H9 (cell line): ENCODE data around the gene NCEH1. TPM values are rescaled to one million over a fixed set of nuclear protein-coding genes. Genes with fewer than 3 reads are reported as not detected.

Experiments
- DNase-seq: peaks from one replicate; pipeline ENCODE4 v3.0.0-alpha.2; 2017
- H2AFZ ChIP-seq: one replicate; pipeline ENCODE4 v1.6.1; 2013; ENCODE audit warnings: mild to moderate bottlenecking, low read length, control low read depth, moderate library complexity
- H2AK5ac ChIP-seq: 2 replicates; pipeline ENCODE4 v1.6.1; 2013; ENCODE audit warnings: low read length, control low read depth, mixed read lengths; ENCODE audit not compliant: insufficient read length
- H2BK120ac ChIP-seq: one replicate; pipeline ENCODE4 v1.6.1; 2013; ENCODE audit warnings: low read depth, mild to moderate bottlenecking, low read length, control low read depth, inconsistent platforms; ENCODE audit not compliant: poor library complexity, severe bottlenecking
- H2BK12ac ChIP-seq: 2 replicates; pipeline ENCODE4 v1.6.1; 2013; ENCODE audit warnings: low read length, control low read depth, mixed read lengths, low read depth; ENCODE audit not compliant: insufficient read length
- H2BK15ac ChIP-seq: 2 replicates; pipeline ENCODE4 v1.6.1; 2013; ENCODE audit warnings: low read depth, low read length, control low read depth
- H2BK20ac ChIP-seq: one replicate; pipeline ENCODE4 v1.6.1; 2013; ENCODE audit warnings: low read depth, mild to moderate bottlenecking, low read length, control low read depth, inconsistent platforms; ENCODE audit not compliant: poor library complexity, severe bottlenecking
- H2BK5ac ChIP-seq: 2 replicates; pipeline ENCODE4 v1.6.1; 2013; ENCODE audit warnings: low read length, control low read depth, mixed read lengths; ENCODE audit not compliant: insufficient read length
- H3K14ac ChIP-seq: 2 replicates; pipeline ENCODE4 v1.6.1; 2013; ENCODE audit warnings: low read length, control low read depth; ENCODE audit not compliant: insufficient read depth
- H3K18ac ChIP-seq: 2 replicates; pipeline ENCODE4 v1.6.1; 2013; ENCODE audit warnings: low read depth, mild to moderate bottlenecking, mixed read lengths, low read length, control low read depth; ENCODE audit not compliant: insufficient read length
- H3K23ac ChIP-seq: 2 replicates; pipeline ENCODE4 v1.6.1; 2013; ENCODE audit warnings: low read length, control low read depth, mixed read lengths, low read depth; ENCODE audit not compliant: insufficient read length
- H3K23me2 ChIP-seq: 2 replicates; pipeline ENCODE4 v1.6.1; 2013; ENCODE audit warnings: low read depth, mild to moderate bottlenecking, mixed read lengths, low read length, control low read depth; ENCODE audit not compliant: insufficient read length, poor library complexity, severe bottlenecking
- H3K27ac ChIP-seq: 2 replicates; pipeline ENCODE4 v1.5.1; 2013; ENCODE audit warnings: low read length, control low read depth, mixed read lengths, low read depth; ENCODE audit not compliant: insufficient read length
- H3K27me3 ChIP-seq: 2 replicates; pipeline ENCODE4 v1.6.1; 2013; ENCODE audit warnings: low read length, control low read depth, inconsistent platforms; ENCODE audit not compliant: insufficient read depth
- H3K4ac ChIP-seq: 2 replicates; pipeline ENCODE4 v1.6.1; 2013; ENCODE audit warnings: low read depth, mild to moderate bottlenecking, control low read depth, inconsistent platforms, low read length, moderate library complexity
- H3K4me1 ChIP-seq: 2 replicates; pipeline ENCODE4 v1.6.1; 2013; ENCODE audit warnings: low read length, control low read depth, inconsistent platforms; ENCODE audit not compliant: insufficient read depth
- H3K4me2 ChIP-seq: 2 replicates; pipeline ENCODE4 v1.6.1; 2013; ENCODE audit warnings: low read length, control low read depth, mixed read lengths; ENCODE audit not compliant: insufficient read length, insufficient read depth
- H3K56ac ChIP-seq: 2 replicates; pipeline ENCODE4 v1.6.1; 2013; ENCODE audit warnings: low read depth, mild to moderate bottlenecking, mixed read lengths, low read length, control low read depth; ENCODE audit not compliant: insufficient read length
- H3K79me1 ChIP-seq: 2 replicates; pipeline ENCODE4 v1.6.1; 2013; ENCODE audit warnings: low read depth, mild to moderate bottlenecking, moderate library complexity, low read length, control low read depth, inconsistent platforms; ENCODE audit not compliant: insufficient read depth, poor library complexity, severe bottlenecking
- H3K79me2 ChIP-seq: 2 replicates; pipeline ENCODE4 v1.6.1; 2013; ENCODE audit warnings: low read length, control low read depth, inconsistent platforms; ENCODE audit not compliant: insufficient read depth
- H3K9ac ChIP-seq: 2 replicates; pipeline ENCODE4 v1.6.1; 2013; ENCODE audit warnings: low read length, control low read depth, mixed read lengths; ENCODE audit not compliant: insufficient read length; ENCODE audit errors: extremely low read depth
- H3K9me3 ChIP-seq: one replicate; pipeline ENCODE4 v1.6.1; 2013; ENCODE audit warnings: low read depth, low read length, inconsistent platforms; ENCODE audit not compliant: control insufficient read depth
- H3T11ph ChIP-seq: one replicate; pipeline ENCODE4 v1.6.1; 2013; ENCODE audit warnings: mild to moderate bottlenecking, low read length, control low read depth, inconsistent platforms
- H4K20me1 ChIP-seq: one replicate; pipeline ENCODE4 v1.6.1; 2013; ENCODE audit not compliant: control insufficient read depth, insufficient read length, insufficient read depth
- H4K5ac ChIP-seq: 2 replicates; pipeline ENCODE4 v1.6.1; 2013; ENCODE audit warnings: low read depth, mild to moderate bottlenecking, mixed read lengths, low read length, control low read depth; ENCODE audit not compliant: insufficient read length
- H4K8ac ChIP-seq: replicated peaks from 2 replicates; pipeline ENCODE4 v1.6.1; 2013; ENCODE audit warnings: low read length, control low read depth, mixed read lengths, low read depth; ENCODE audit not compliant: insufficient read length
- H4K91ac ChIP-seq: 2 replicates; pipeline ENCODE4 v1.6.1; 2013; ENCODE audit warnings: low read depth, mild to moderate bottlenecking, moderate library complexity, mixed read lengths, low read length, control low read depth; ENCODE audit not compliant: insufficient read length
- H3K27ac Mint-ChIP-seq, 3 experiments: 2 replicates in 2 of 3; 3 replicates in 1 of 3; pipeline ENCODE4 v1.8.0; 2020 to 2021; ENCODE audit warnings: mixed read lengths in 3 of 3, mild to moderate bottlenecking in 1 of 3, moderate library complexity in 1 of 3
- H3K27me3 Mint-ChIP-seq: 2 replicates; pipeline ENCODE4 v1.8.0; 2021; ENCODE audit warnings: low read depth, mild to moderate bottlenecking, moderate library complexity, mixed read lengths
- H3K36me3 Mint-ChIP-seq, 3 experiments: 2 replicates in 2 of 3; 3 replicates in 1 of 3; pipeline ENCODE4 v1.8.0; 2020 to 2021; ENCODE audit warnings: low read depth in 3 of 3, mixed read lengths in 3 of 3; ENCODE audit not compliant: insufficient read depth in 1 of 3
- H3K4me1 Mint-ChIP-seq, 2 experiments: 2 replicates each; pipeline ENCODE4 v1.8.0; 2020; ENCODE audit warnings: mixed read lengths in 2 of 2
- H3K4me3 Mint-ChIP-seq, 2 experiments: 2 replicates in 1 of 2; 3 replicates in 1 of 2; pipeline ENCODE4 v1.8.0; 2020 to 2021; ENCODE audit warnings: mild to moderate bottlenecking in 2 of 2, mixed read lengths in 2 of 2, moderate library complexity in 1 of 2
- H3K9me3 Mint-ChIP-seq, 2 experiments: 2 replicates in 1 of 2; 3 replicates in 1 of 2; pipeline ENCODE4 v1.8.0; 2020; ENCODE audit warnings: mild to moderate bottlenecking in 2 of 2, mixed read lengths in 2 of 2, moderate library complexity in 1 of 2
- CTCF ChIP-seq: fragments of 200-600 bp; sonication (generic); conservative IDR thresholded peaks from 3 replicates; pipeline ENCODE4 v1.8.0; 2021; ENCODE audit warnings: antibody characterized with exemption, mild to moderate bottlenecking
- WGBS: extraction: QIAGEN DNeasy Blood & Tissue Kit; methylation state at CpG from one replicate; pipeline ENCODE4 v1.1.7; 2013; ENCODE audit warnings: missing lambda C conversion rate, low lambda C conversion rate, mixed read lengths; ENCODE audit not compliant: insufficient read length; ENCODE audit errors: extremely low coverage; 5-methylcytosine and 5-hydroxymethylcytosine counted together
- total RNA-seq: library from RNA; stranded (reverse); gene quantifications from 2 replicates; pipeline ENCODE4 v1.2.1, GENCODE V29; 2021

Gene NCEH1
- total RNA-seq, 1 experiment from 2014 or later: 2.3 TPM

GRCh38 chr3:172717493-172718088 lies 6.7 kb upstream of the NCEH1 start:
- no peak for DNase-seq
- Histone ChIP-seq H3K27ac (no peak overlapping the region), H3K23me2 (no peaks in the 10 kb centered on the region), H4K8ac (no peak overlapping the region), H3K27me3 (no peaks in the 10 kb centered on the region), H3K56ac (no peak overlapping the region), H2BK5ac (no peak overlapping the region), H2BK120ac (no peak overlapping the region), H3K9me3 (no peaks in the 10 kb centered on the region), H2BK12ac (no peak overlapping the region), H3K4me2 (no peak overlapping the region), H4K20me1 (no peaks in the 10 kb centered on the region), H3K4ac (no peak overlapping the region), H4K91ac (no peak overlapping the region), H3K14ac (no peak overlapping the region), H3T11ph (no peak overlapping the region), H3K23ac (no peak overlapping the region), H2BK15ac (no peak overlapping the region), H3K9ac (no peak overlapping the region), H4K5ac (no peak overlapping the region), H3K18ac (no peak overlapping the region), H2AFZ (no peak overlapping the region), H3K4me1 (no peaks in the 10 kb centered on the region), H3K79me1 (no peaks in the 10 kb centered on the region), H2BK20ac (no peak overlapping the region), H3K79me2 (no peaks in the 10 kb centered on the region), H2AK5ac (no peak overlapping the region)
- TF ChIP-seq CTCF: peak; percentile 26; the same call in 2 of the 3 replicates
- Mint-ChIP-seq H3K4me1 (peaks cover 8 to 9% of the 10 kb centered on the region in 2 experiments), H3K36me3 (peaks cover 10 to 16% (median 11%) of the 10 kb centered on the region in 3 experiments; a peak in 6 of 7 replicates), H3K9me3 (peaks cover 20 to 23% of the 10 kb centered on the region in 2 experiments), H3K4me3 (no peak overlapping the region), H3K27ac (no peak overlapping the region), H3K27me3 (peaks cover 5% of the 10 kb centered on the region)
- WGBS: no CpG with 5 or more reads among the region's 4 CpGs
